Vagina (tissue), 2 donors: ENCODE measurements around the gene CKS1B.

Experiments used
- POLR2A ChIP-seq, 2 donors: fragments of 450-650 bp; IDR thresholded peaks; one replicate each; pipeline ENCODE4 v1.6.1; 2017; ENCODE audit warnings: antibody characterized with exemption in 2 of 2, mild to moderate bottlenecking in 2 of 2, moderate library complexity in 2 of 2
- TF ChIP-seq, protein P1 (sequence below), 3 experiments: fragments of 450-650 bp in 2 of 3; fragments of 200-600 bp in 1 of 3; sonication (generic) in 1 of 3; IDR thresholded peaks; one replicate each; pipeline ENCODE4 v1.5.1; 2017 to 2019; ENCODE audit warnings: antibody characterized with exemption in 3 of 3, mild to moderate bottlenecking in 2 of 3, moderate library complexity in 2 of 3

DNA sequence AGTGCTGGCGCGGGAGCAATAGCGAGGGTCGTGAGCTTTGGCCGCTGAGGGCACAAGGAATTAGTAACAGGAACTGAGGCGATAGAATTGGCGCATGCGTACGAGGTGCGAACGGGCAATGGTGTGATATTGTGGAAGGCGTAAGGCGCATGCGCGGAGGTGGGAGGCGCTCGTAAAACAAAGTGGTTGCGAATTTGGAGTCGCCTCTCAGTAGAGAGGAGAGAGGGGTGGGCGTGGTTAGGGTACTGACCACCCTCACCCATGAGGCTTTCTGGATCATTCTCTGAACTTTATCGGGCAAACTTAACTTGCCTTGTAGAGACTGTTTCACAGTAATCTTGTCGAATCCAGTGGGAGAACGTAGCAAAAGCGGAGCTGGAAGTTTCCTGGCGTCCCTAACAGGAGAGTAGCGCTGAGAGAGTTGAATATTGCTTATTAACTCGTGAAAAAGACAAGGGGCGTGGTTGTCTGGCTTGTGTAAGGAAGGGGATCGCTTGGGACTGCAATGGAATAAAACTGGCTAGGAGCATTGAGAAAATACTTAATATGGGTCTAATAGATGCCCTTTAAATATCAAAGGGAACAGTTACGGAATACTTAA is 427 bp downstream of the CKS1B start:
- TF ChIP-seq POLR2A (IDR thresholded peaks at IDR 0.05), result peak in 1 of 2 donors; percentile 74
- TF ChIP-seq, protein P1, sequence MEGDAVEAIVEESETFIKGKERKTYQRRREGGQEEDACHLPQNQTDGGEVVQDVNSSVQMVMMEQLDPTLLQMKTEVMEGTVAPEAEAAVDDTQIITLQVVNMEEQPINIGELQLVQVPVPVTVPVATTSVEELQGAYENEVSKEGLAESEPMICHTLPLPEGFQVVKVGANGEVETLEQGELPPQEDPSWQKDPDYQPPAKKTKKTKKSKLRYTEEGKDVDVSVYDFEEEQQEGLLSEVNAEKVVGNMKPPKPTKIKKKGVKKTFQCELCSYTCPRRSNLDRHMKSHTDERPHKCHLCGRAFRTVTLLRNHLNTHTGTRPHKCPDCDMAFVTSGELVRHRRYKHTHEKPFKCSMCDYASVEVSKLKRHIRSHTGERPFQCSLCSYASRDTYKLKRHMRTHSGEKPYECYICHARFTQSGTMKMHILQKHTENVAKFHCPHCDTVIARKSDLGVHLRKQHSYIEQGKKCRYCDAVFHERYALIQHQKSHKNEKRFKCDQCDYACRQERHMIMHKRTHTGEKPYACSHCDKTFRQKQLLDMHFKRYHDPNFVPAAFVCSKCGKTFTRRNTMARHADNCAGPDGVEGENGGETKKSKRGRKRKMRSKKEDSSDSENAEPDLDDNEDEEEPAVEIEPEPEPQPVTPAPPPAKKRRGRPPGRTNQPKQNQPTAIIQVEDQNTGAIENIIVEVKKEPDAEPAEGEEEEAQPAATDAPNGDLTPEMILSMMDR (IDR thresholded peaks at IDR 0.05), result no peak
